Mesenchymal stem cell (in vitro differentiated cells and primary cell): Measurements from ENCODE around the gene SREBF1.

Experiments
- DNase-seq: peaks from one replicate; pipeline ENCODE4 v3.0.0-alpha.2; 2013
- H2AFZ ChIP-seq: one replicate; pipeline ENCODE4 v1.6.1; 2013; ENCODE audit warnings: low read depth, mild to moderate bottlenecking, control low read depth, inconsistent platforms, low read length, moderate library complexity
- H2AK5ac ChIP-seq: 2 replicates; pipeline ENCODE4 v1.6.1; 2013; ENCODE audit warnings: low read length, moderate library complexity, mild to moderate bottlenecking, inconsistent platforms; ENCODE audit not compliant: severe bottlenecking
- H2BK120ac ChIP-seq: one replicate; pipeline ENCODE4 v1.6.1; 2013; ENCODE audit warnings: low read depth, mild to moderate bottlenecking, inconsistent platforms, low read length, moderate library complexity
- H2BK12ac ChIP-seq, 2 experiments: one replicate each; pipeline ENCODE4 v1.6.1; 2013; ENCODE audit warnings: inconsistent platforms in 2 of 2, low read length in 2 of 2, mild to moderate bottlenecking in 2 of 2, moderate library complexity in 2 of 2, control low read depth in 1 of 2
- H2BK15ac ChIP-seq: one replicate; pipeline ENCODE4 v1.6.1; 2013; ENCODE audit warnings: mild to moderate bottlenecking, low read depth, inconsistent platforms; ENCODE audit not compliant: poor library complexity, severe bottlenecking
- H2BK5ac ChIP-seq: 2 replicates; pipeline ENCODE4 v1.6.1; 2013; ENCODE audit warnings: low read depth, mild to moderate bottlenecking, low read length, control low read depth, inconsistent platforms; ENCODE audit not compliant: poor library complexity, severe bottlenecking
- H3K14ac ChIP-seq, 2 experiments: one replicate each; pipeline ENCODE4 v1.6.1; 2013; ENCODE audit warnings: inconsistent platforms in 2 of 2, low read length in 2 of 2, control low read depth in 1 of 2, mild to moderate bottlenecking in 1 of 2, moderate library complexity in 1 of 2
- H3K18ac ChIP-seq, 2 experiments: one replicate each; pipeline ENCODE4 v1.6.1; 2013; ENCODE audit warnings: inconsistent platforms in 2 of 2, low read length in 2 of 2, control low read depth in 1 of 2, low read depth in 1 of 2, mild to moderate bottlenecking in 1 of 2
- H3K23ac ChIP-seq, 2 experiments: one replicate each; pipeline ENCODE4 v1.6.1; 2013; ENCODE audit warnings: inconsistent platforms in 2 of 2, low read length in 2 of 2, mild to moderate bottlenecking in 2 of 2, moderate library complexity in 2 of 2, control low read depth in 1 of 2
- H3K27ac ChIP-seq: 2 replicates; pipeline ENCODE4 v1.5.1; 2013; ENCODE audit warnings: mild to moderate bottlenecking, moderate library complexity, low read length, control low read depth, inconsistent platforms; ENCODE audit not compliant: poor library complexity, severe bottlenecking
- H3K27me3 ChIP-seq, 2 experiments: 2 replicates each; pipeline versions ENCODE4 v1.6.1 to v1.7.0; 2013; ENCODE audit warnings: low read length in 2 of 2, mild to moderate bottlenecking in 2 of 2, moderate library complexity in 2 of 2, control low read depth in 1 of 2, inconsistent platforms in 1 of 2; ENCODE audit not compliant: control insufficient read depth in 1 of 2, insufficient read depth in 1 of 2
- H3K36me3 ChIP-seq, 2 experiments: 2 replicates each; pipeline versions ENCODE4 v1.6.1 to v1.7.0; 2013; ENCODE audit warnings: low read length in 2 of 2, control low read depth in 1 of 2, inconsistent platforms in 1 of 2, low read depth in 1 of 2, mild to moderate bottlenecking in 1 of 2; ENCODE audit not compliant: insufficient read depth in 2 of 2, control insufficient read depth in 1 of 2
- H3K4ac ChIP-seq, 2 experiments: one replicate each; pipeline ENCODE4 v1.6.1; 2013; ENCODE audit warnings: inconsistent platforms in 2 of 2, low read length in 2 of 2, mild to moderate bottlenecking in 2 of 2, moderate library complexity in 2 of 2, control low read depth in 1 of 2, low read depth in 1 of 2
- H3K4me1 ChIP-seq: 2 replicates; pipeline ENCODE4 v1.6.1; 2013; ENCODE audit warnings: low read depth, low read length, control low read depth; ENCODE audit not compliant: control insufficient read depth, insufficient read depth
- H3K4me2 ChIP-seq: 2 replicates; pipeline ENCODE4 v1.6.1; 2013; ENCODE audit warnings: low read length, mild to moderate bottlenecking, inconsistent platforms; ENCODE audit not compliant: poor library complexity, severe bottlenecking
- H3K4me3 ChIP-seq, 2 experiments: 2 replicates each; pipeline versions ENCODE4 v1.5.1 to v1.7.0; 2013; ENCODE audit warnings: low read length in 2 of 2, mild to moderate bottlenecking in 2 of 2, control low read depth in 1 of 2, low read depth in 1 of 2; ENCODE audit not compliant: insufficient read depth in 1 of 2
- H3K79me1 ChIP-seq: replicated peaks from 2 replicates; pipeline ENCODE4 v1.6.1; 2013; ENCODE audit warnings: mild to moderate bottlenecking, control low read depth, low read length, inconsistent platforms; ENCODE audit not compliant: poor library complexity, severe bottlenecking
- H3K9ac ChIP-seq: 2 replicates; pipeline ENCODE4 v1.7.0; 2013; ENCODE audit warnings: mild to moderate bottlenecking, low read length, moderate library complexity
- H3K9me3 ChIP-seq: 2 replicates; pipeline ENCODE4 v1.7.0; 2013; ENCODE audit warnings: mild to moderate bottlenecking, low read length; ENCODE audit not compliant: control insufficient read depth
- H4K8ac ChIP-seq: one replicate; pipeline ENCODE4 v1.6.1; 2013; ENCODE audit warnings: inconsistent platforms, mild to moderate bottlenecking, low read length, moderate library complexity
- H4K91ac ChIP-seq: one replicate; pipeline ENCODE4 v1.6.1; 2013; ENCODE audit warnings: mild to moderate bottlenecking, low read length, inconsistent platforms
- WGBS: methylation state at CpG from one replicate; pipeline ENCODE4 v1.1.7; 2013; ENCODE audit warnings: mixed read lengths; 5-methylcytosine and 5-hydroxymethylcytosine counted together

SREBF1 gene

GRCh38 chr17:17848311-17849082 is 11.7 kb upstream of the SREBF1 start:
- Histone ChIP-seq H3K4ac (peak overlapping the region in 1 of 2 experiments; percentile 10), H3K4me2 (no peak overlapping the region), H3K9ac (peak overlapping the region; percentile 67), H3K36me3 (peaks cover 19 to 54% of the 10 kb centered on the region in 2 experiments), H3K27me3 (no peaks in the 10 kb centered on the region), H3K23ac (no peak overlapping the region), H3K18ac (no peak overlapping the region), H3K14ac (no peak overlapping the region), H4K8ac (no peak overlapping the region), H2BK120ac (no peak overlapping the region), H2AFZ (no peak overlapping the region), H3K79me1 (no peaks in the 10 kb centered on the region), H2AK5ac (no peak overlapping the region), H2BK15ac (no peak overlapping the region), H4K91ac (no peak overlapping the region), H3K27ac (no peak overlapping the region), H3K4me3 (no peak overlapping the region), H2BK12ac (peak overlapping the region in 1 of 2 experiments; percentile 7), H2BK5ac (no peak overlapping the region), H3K9me3 (no peaks in the 10 kb centered on the region), H3K4me1 (peaks cover 32% of the 10 kb centered on the region)
- 94% methylated on average over 10 of the region's 10 CpGs for WGBS
- DNase-seq, result no peak

- Histone ChIP-seq H3K23ac (no peak overlapping the region), H3K4me2 (no peak overlapping the region), H2BK15ac (no peak overlapping the region), H3K9me3 (no peaks in the 10 kb centered on the region), H3K18ac (no peak overlapping the region), H2BK12ac (no peak overlapping the region), H3K27me3 (no peaks in the 10 kb centered on the region), H3K4me1 (peaks cover 32% of the 10 kb centered on the region), H4K8ac (no peak overlapping the region), H3K4me3 (no peak overlapping the region), H2BK120ac (no peak overlapping the region), H3K14ac (no peak overlapping the region), H2AK5ac (no peak overlapping the region), H4K91ac (no peak overlapping the region), H3K4ac (no peak overlapping the region), H3K36me3 (peaks cover 15 to 52% of the 10 kb centered on the region in 2 experiments), H3K79me1 (no peaks in the 10 kb centered on the region), H2BK5ac (no peak overlapping the region), H3K9ac (no peak overlapping the region), H2AFZ (no peak overlapping the region), H3K27ac (no peak overlapping the region)
- no peak for DNase-seq
- 96% methylated on average over 2 of the region's 5 CpGs for WGBS
These were observed 10.9 kb upstream of the SREBF1 start for GRCh38 chr17:17847726-17848125.

- no peak for DNase-seq
- H3K27me3 ChIP-seq, result no peaks in the 10 kb centered on the region
These were observed 10.4 kb upstream of the SREBF1 start for GRCh38 chr17:17847118-17847689.

GRCh38 chr17:17846645-17847044 is 9.9 kb upstream of the SREBF1 start:
- Histone ChIP-seq H3K27ac (no peak overlapping the region), H4K8ac (no peak overlapping the region), H2AFZ (no peak overlapping the region), H3K18ac (no peak overlapping the region), H3K4me3 (no peak overlapping the region), H3K23ac (no peak overlapping the region), H3K27me3 (no peaks in the 10 kb centered on the region), H3K36me3 (peaks cover 15 to 48% of the 10 kb centered on the region in 2 experiments), H3K4ac (no peak overlapping the region), H2BK15ac (no peak overlapping the region), H3K4me1 (peaks cover 35% of the 10 kb centered on the region), H2BK12ac (no peak overlapping the region), H3K79me1 (no peaks in the 10 kb centered on the region), H2BK120ac (no peak overlapping the region), H3K4me2 (no peak overlapping the region), H2BK5ac (no peak overlapping the region), H3K9ac (no peak overlapping the region), H3K9me3 (no peaks in the 10 kb centered on the region), H2AK5ac (no peak overlapping the region), H4K91ac (peak overlapping the region; percentile 22), H3K14ac (no peak overlapping the region)
- WGBS, result 93% methylated on average over 8 of the region's 8 CpGs
- DNase-seq, result no peak

More at GRCh38 chr17:17847118-17847689, 10.4 kb upstream of the SREBF1 start:
- Histone ChIP-seq H2BK12ac (no peak overlapping the region), H3K4me3 (peak overlapping the region in 1 of 2 experiments; percentile 14), H3K4ac (no peak overlapping the region), H3K14ac (no peak overlapping the region), H4K8ac (no peak overlapping the region), H2BK5ac (no peak overlapping the region), H3K79me1 (no peaks in the 10 kb centered on the region), H3K9me3 (no peaks in the 10 kb centered on the region), H2BK15ac (no peak overlapping the region), H2AFZ (no peak overlapping the region), H3K27ac (no peak overlapping the region), H2AK5ac (no peak overlapping the region), H3K18ac (no peak overlapping the region), H4K91ac (no peak overlapping the region), H2BK120ac (no peak overlapping the region), H3K9ac (no peak overlapping the region), H3K36me3 (peaks cover 15 to 49% of the 10 kb centered on the region in 2 experiments), H3K4me2 (no peak overlapping the region), H3K23ac (no peak overlapping the region), H3K4me1 (peaks cover 32% of the 10 kb centered on the region)
- WGBS, result 82% methylated on average over 17 of the region's 17 CpGs
